ENCODE results near the gene TFF1.

- TF ChIP-seq CTCF (IDR thresholded peaks at IDR 0.05; ENCODE audit: poor library complexity, severe bottlenecking), result no peak
- TF ChIP-seq EZH2 (IDR thresholded peaks at IDR 0.05; ENCODE audit: borderline replicate concordance, insufficient read depth, low read length, poor library complexity, severe bottlenecking), result no peak
- TF ChIP-seq EP300 (conservative IDR thresholded peaks at IDR 0.05; ENCODE audit: poor library complexity, severe bottlenecking), result no peak
- TF ChIP-seq POLR2AphosphoS5 (IDR thresholded peaks at IDR 0.05), result no peak
- TF ChIP-seq REST (IDR thresholded peaks at IDR 0.05; ENCODE audit: borderline replicate concordance), result no peak
- no peak for TF ChIP-seq MXI1 (conservative IDR thresholded peaks at IDR 0.05; ENCODE audit: poor library complexity, severe bottlenecking)
- no peak for TF ChIP-seq TAF1 (IDR thresholded peaks at IDR 0.05; ENCODE audit: low read depth)
- no peak for TF ChIP-seq RAD21 (conservative IDR thresholded peaks at IDR 0.05)
Measured at GRCh38 chr21:42356046-42356445, 10.3 kb downstream of the TFF1 start.

Measured in neural cell (in vitro differentiated cells).